H9 (cell line): ENCODE measurements around the gene HVCN1. TPM values are rescaled to one million over a fixed set of nuclear protein-coding genes. Genes with fewer than 3 reads are reported as not detected.
A peak's percentile ranks its signal among the peaks of the same experiment; 100 is the strongest.

Experiments used
- DNase-seq: peaks from one replicate; pipeline ENCODE4 v3.0.0-alpha.2; 2017
- H2AFZ ChIP-seq: one replicate; pipeline ENCODE4 v1.6.1; 2013; ENCODE audit warnings: mild to moderate bottlenecking, low read length, control low read depth, moderate library complexity
- H2AK5ac ChIP-seq: 2 replicates; pipeline ENCODE4 v1.6.1; 2013; ENCODE audit warnings: low read length, control low read depth, mixed read lengths; ENCODE audit not compliant: insufficient read length
- H2BK120ac ChIP-seq: one replicate; pipeline ENCODE4 v1.6.1; 2013; ENCODE audit warnings: low read depth, mild to moderate bottlenecking, low read length, control low read depth, inconsistent platforms; ENCODE audit not compliant: poor library complexity, severe bottlenecking
- H2BK12ac ChIP-seq: 2 replicates; pipeline ENCODE4 v1.6.1; 2013; ENCODE audit warnings: low read length, control low read depth, mixed read lengths, low read depth; ENCODE audit not compliant: insufficient read length
- H2BK15ac ChIP-seq: 2 replicates; pipeline ENCODE4 v1.6.1; 2013; ENCODE audit warnings: low read depth, low read length, control low read depth
- H2BK20ac ChIP-seq: one replicate; pipeline ENCODE4 v1.6.1; 2013; ENCODE audit warnings: low read depth, mild to moderate bottlenecking, low read length, control low read depth, inconsistent platforms; ENCODE audit not compliant: poor library complexity, severe bottlenecking
- H2BK5ac ChIP-seq: 2 replicates; pipeline ENCODE4 v1.6.1; 2013; ENCODE audit warnings: low read length, control low read depth, mixed read lengths; ENCODE audit not compliant: insufficient read length
- H3K14ac ChIP-seq: 2 replicates; pipeline ENCODE4 v1.6.1; 2013; ENCODE audit warnings: low read length, control low read depth; ENCODE audit not compliant: insufficient read depth
- H3K18ac ChIP-seq: 2 replicates; pipeline ENCODE4 v1.6.1; 2013; ENCODE audit warnings: low read depth, mild to moderate bottlenecking, mixed read lengths, low read length, control low read depth; ENCODE audit not compliant: insufficient read length
- H3K23ac ChIP-seq: 2 replicates; pipeline ENCODE4 v1.6.1; 2013; ENCODE audit warnings: low read length, control low read depth, mixed read lengths, low read depth; ENCODE audit not compliant: insufficient read length
- H3K23me2 ChIP-seq: 2 replicates; pipeline ENCODE4 v1.6.1; 2013; ENCODE audit warnings: low read depth, mild to moderate bottlenecking, mixed read lengths, low read length, control low read depth; ENCODE audit not compliant: insufficient read length, poor library complexity, severe bottlenecking
- H3K27ac ChIP-seq: 2 replicates; pipeline ENCODE4 v1.5.1; 2013; ENCODE audit warnings: low read length, control low read depth, mixed read lengths, low read depth; ENCODE audit not compliant: insufficient read length
- H3K27me3 ChIP-seq: 2 replicates; pipeline ENCODE4 v1.6.1; 2013; ENCODE audit warnings: low read length, control low read depth, inconsistent platforms; ENCODE audit not compliant: insufficient read depth
- H3K4ac ChIP-seq: 2 replicates; pipeline ENCODE4 v1.6.1; 2013; ENCODE audit warnings: low read depth, mild to moderate bottlenecking, control low read depth, inconsistent platforms, low read length, moderate library complexity
- H3K4me1 ChIP-seq: 2 replicates; pipeline ENCODE4 v1.6.1; 2013; ENCODE audit warnings: low read length, control low read depth, inconsistent platforms; ENCODE audit not compliant: insufficient read depth
- H3K4me2 ChIP-seq: 2 replicates; pipeline ENCODE4 v1.6.1; 2013; ENCODE audit warnings: low read length, control low read depth, mixed read lengths; ENCODE audit not compliant: insufficient read length, insufficient read depth
- H3K56ac ChIP-seq: 2 replicates; pipeline ENCODE4 v1.6.1; 2013; ENCODE audit warnings: low read depth, mild to moderate bottlenecking, mixed read lengths, low read length, control low read depth; ENCODE audit not compliant: insufficient read length
- H3K79me1 ChIP-seq: 2 replicates; pipeline ENCODE4 v1.6.1; 2013; ENCODE audit warnings: low read depth, mild to moderate bottlenecking, moderate library complexity, low read length, control low read depth, inconsistent platforms; ENCODE audit not compliant: insufficient read depth, poor library complexity, severe bottlenecking
- H3K79me2 ChIP-seq: 2 replicates; pipeline ENCODE4 v1.6.1; 2013; ENCODE audit warnings: low read length, control low read depth, inconsistent platforms; ENCODE audit not compliant: insufficient read depth
- H3K9ac ChIP-seq: 2 replicates; pipeline ENCODE4 v1.6.1; 2013; ENCODE audit warnings: low read length, control low read depth, mixed read lengths; ENCODE audit not compliant: insufficient read length; ENCODE audit errors: extremely low read depth
- H3K9me3 ChIP-seq: one replicate; pipeline ENCODE4 v1.6.1; 2013; ENCODE audit warnings: low read depth, low read length, inconsistent platforms; ENCODE audit not compliant: control insufficient read depth
- H3T11ph ChIP-seq: one replicate; pipeline ENCODE4 v1.6.1; 2013; ENCODE audit warnings: mild to moderate bottlenecking, low read length, control low read depth, inconsistent platforms
- H4K20me1 ChIP-seq: one replicate; pipeline ENCODE4 v1.6.1; 2013; ENCODE audit not compliant: control insufficient read depth, insufficient read length, insufficient read depth
- H4K5ac ChIP-seq: 2 replicates; pipeline ENCODE4 v1.6.1; 2013; ENCODE audit warnings: low read depth, mild to moderate bottlenecking, mixed read lengths, low read length, control low read depth; ENCODE audit not compliant: insufficient read length
- H4K8ac ChIP-seq: replicated peaks from 2 replicates; pipeline ENCODE4 v1.6.1; 2013; ENCODE audit warnings: low read length, control low read depth, mixed read lengths, low read depth; ENCODE audit not compliant: insufficient read length
- H4K91ac ChIP-seq: 2 replicates; pipeline ENCODE4 v1.6.1; 2013; ENCODE audit warnings: low read depth, mild to moderate bottlenecking, moderate library complexity, mixed read lengths, low read length, control low read depth; ENCODE audit not compliant: insufficient read length
- H3K27ac Mint-ChIP-seq, 3 experiments: 2 replicates in 2 of 3; 3 replicates in 1 of 3; pipeline ENCODE4 v1.8.0; 2020 to 2021; ENCODE audit warnings: mixed read lengths in 3 of 3, mild to moderate bottlenecking in 1 of 3, moderate library complexity in 1 of 3
- H3K27me3 Mint-ChIP-seq: 2 replicates; pipeline ENCODE4 v1.8.0; 2021; ENCODE audit warnings: low read depth, mild to moderate bottlenecking, moderate library complexity, mixed read lengths
- H3K36me3 Mint-ChIP-seq, 3 experiments: 2 replicates in 2 of 3; 3 replicates in 1 of 3; pipeline ENCODE4 v1.8.0; 2020 to 2021; ENCODE audit warnings: low read depth in 3 of 3, mixed read lengths in 3 of 3; ENCODE audit not compliant: insufficient read depth in 1 of 3
- H3K4me1 Mint-ChIP-seq, 2 experiments: 2 replicates each; pipeline ENCODE4 v1.8.0; 2020; ENCODE audit warnings: mixed read lengths in 2 of 2
- H3K4me3 Mint-ChIP-seq, 2 experiments: 2 replicates in 1 of 2; 3 replicates in 1 of 2; pipeline ENCODE4 v1.8.0; 2020 to 2021; ENCODE audit warnings: mild to moderate bottlenecking in 2 of 2, mixed read lengths in 2 of 2, moderate library complexity in 1 of 2
- H3K9me3 Mint-ChIP-seq, 2 experiments: 2 replicates in 1 of 2; 3 replicates in 1 of 2; pipeline ENCODE4 v1.8.0; 2020; ENCODE audit warnings: mild to moderate bottlenecking in 2 of 2, mixed read lengths in 2 of 2, moderate library complexity in 1 of 2
- CTCF ChIP-seq: fragments of 200-600 bp; sonication (generic); conservative IDR thresholded peaks from 3 replicates; pipeline ENCODE4 v1.8.0; 2021; ENCODE audit warnings: antibody characterized with exemption, mild to moderate bottlenecking
- WGBS: extraction: QIAGEN DNeasy Blood & Tissue Kit; methylation state at CpG from one replicate; pipeline ENCODE4 v1.1.7; 2013; ENCODE audit warnings: missing lambda C conversion rate, low lambda C conversion rate, mixed read lengths; ENCODE audit not compliant: insufficient read length; ENCODE audit errors: extremely low coverage; 5-methylcytosine and 5-hydroxymethylcytosine counted together
- total RNA-seq: library from RNA; stranded (reverse); gene quantifications from 2 replicates; pipeline ENCODE4 v1.2.1, GENCODE V29; 2021

Gene HVCN1
- total RNA-seq, 1 experiment from 2014 or later = 5.2 TPM

- H4K91ac ChIP-seq = no peak overlapping the region
- no peak overlapping the region for H3K56ac ChIP-seq
- Mint-ChIP-seq H3K4me1 (peaks cover 16 to 24% of the 10 kb centered on the region in 2 experiments), H3K27ac (peak overlapping the region in 1 of 3 experiments; percentile 75; a peak in 3 of 7 replicates), H3K4me3 (no peak overlapping the region), H3K36me3 (peaks cover 0 to 14% (median 0%) of the 10 kb centered on the region in 3 experiments; a peak in 2 of 7 replicates), H3K27me3 (peaks cover 1% of the 10 kb centered on the region), H3K9me3 (no peaks in the 10 kb centered on the region)
- no peak overlapping the region for H3K23ac ChIP-seq
- H2BK12ac ChIP-seq = no peak overlapping the region
- no peaks in the 10 kb centered on the region for H3K9me3 ChIP-seq
- no peak overlapping the region for H4K5ac ChIP-seq
- H3K4me2 ChIP-seq = no peak overlapping the region
- no peak overlapping the region for H2BK15ac ChIP-seq
- H3K4ac ChIP-seq = no peak overlapping the region
- H3K4me1 ChIP-seq = peaks cover 5% of the 10 kb centered on the region; the same call in 1 of the 2 replicates
- H3K9ac ChIP-seq = no peak overlapping the region
- no peak overlapping the region for H3K14ac ChIP-seq
- no peak overlapping the region for H3K18ac ChIP-seq
- H4K8ac ChIP-seq = no peak overlapping the region
- no peak overlapping the region for H2AK5ac ChIP-seq
- no CpG with 5 or more reads among the region's 9 CpGs for WGBS
- no peak for TF ChIP-seq CTCF
- DNase-seq = no peak
- no peaks in the 10 kb centered on the region for H3K23me2 ChIP-seq
- no peaks in the 10 kb centered on the region for H3K27me3 ChIP-seq
- H3K79me2 ChIP-seq = no peaks in the 10 kb centered on the region
- no peak overlapping the region for H3K27ac ChIP-seq
- H2BK120ac ChIP-seq = no peak overlapping the region
- H2AFZ ChIP-seq = no peak overlapping the region
- no peaks in the 10 kb centered on the region for H4K20me1 ChIP-seq
- H3T11ph ChIP-seq = no peak overlapping the region
- H3K79me1 ChIP-seq = no peaks in the 10 kb centered on the region
- H2BK20ac ChIP-seq = no peak overlapping the region
- no peak overlapping the region for H2BK5ac ChIP-seq
Observed at GRCh38 chr12:110657747-110658146, 31.2 kb downstream of the HVCN1 start.
